ENCODE results near the gene CCL28.
"Not testable (repeated sequence)": the region's sequence is repeated elsewhere in the genome, so short reads cannot be mapped to it uniquely, and the experiment has no call there.

Gene CCL28

GRCh38 chr5:43425983-43426382, 13.8 kb upstream of the CCL28 start:
- H3K36me3 ChIP-seq: no peaks in the 10 kb centered on the region
- no peaks in the 10 kb centered on the region; the same call in 1 of the 2 replicates for H3K9me3 ChIP-seq
- no peak overlapping the region for H3K4me3 ChIP-seq
- no peaks in the 10 kb centered on the region for H4K20me1 ChIP-seq
- H3K4me2 ChIP-seq: no peak overlapping the region
- H3K27me3 ChIP-seq: no peaks in the 10 kb centered on the region
- no peak overlapping the region for H3K27ac ChIP-seq
- TF ChIP-seq Cebpa-rat (IDR thresholded peaks at IDR 0.05): no peak
- 0 out of 2 replicates have a peak, but pooled peaks cover 3% of the 10 kb centered on the region for H3K4me1 ChIP-seq
- H3K9ac ChIP-seq: no peak overlapping the region

GRCh38 chr5:43423086-43423485, 10.9 kb upstream of the CCL28 start:
- H3K36me3 ChIP-seq, H3K4me1 ChIP-seq: not testable (repeated sequence)

GRCh38 chr5:43422143-43422542, 10.0 kb upstream of the CCL28 start:
- H3K27ac ChIP-seq: no peak overlapping the region
- TF ChIP-seq Cebpa-rat (IDR thresholded peaks at IDR 0.05): no peak
- H3K4me3 ChIP-seq: no peak overlapping the region
- no peaks in the 10 kb centered on the region for H3K9me3 ChIP-seq
- H3K4me2 ChIP-seq: no peak overlapping the region
- H3K36me3 ChIP-seq: no peaks in the 10 kb centered on the region
- no peak overlapping the region for H3K9ac ChIP-seq
- H3K27me3 ChIP-seq: no peaks in the 10 kb centered on the region
- no peaks in the 10 kb centered on the region for H3K4me1 ChIP-seq
- H4K20me1 ChIP-seq: no peaks in the 10 kb centered on the region

More at GRCh38 chr5:43423086-43423485, 10.9 kb upstream of the CCL28 start:
- H3K4me3 ChIP-seq, H3K4me2 ChIP-seq, H3K27me3 ChIP-seq, H3K9ac ChIP-seq, H4K20me1 ChIP-seq, H3K27ac ChIP-seq, H3K9me3 ChIP-seq: not testable (repeated sequence)

GRCh38 chr5:43421450-43422133, 9.4 kb upstream of the CCL28 start:
- H3K4me1 ChIP-seq: no peaks in the 10 kb centered on the region
- no peak overlapping the region for H3K27ac ChIP-seq
- no peak for TF ChIP-seq Cebpa-rat (IDR thresholded peaks at IDR 0.05)
- no peak overlapping the region for H3K4me2 ChIP-seq
- H3K27me3 ChIP-seq: no peaks in the 10 kb centered on the region
- no peaks in the 10 kb centered on the region for H4K20me1 ChIP-seq
- no peaks in the 10 kb centered on the region for H3K9me3 ChIP-seq
- H3K36me3 ChIP-seq: no peaks in the 10 kb centered on the region
- H3K9ac ChIP-seq: no peak overlapping the region
- no peak overlapping the region for H3K4me3 ChIP-seq

- no peaks in the 10 kb centered on the region for H3K36me3 ChIP-seq
- no peak overlapping the region for H3K9ac ChIP-seq
- no peak overlapping the region for H3K27ac ChIP-seq
Observed at GRCh38 chr5:43420241-43420640, 8.1 kb upstream of the CCL28 start.

GRCh38 chr5:43418561-43418960, 6.4 kb upstream of the CCL28 start:
- H3K4me3 ChIP-seq: no peak overlapping the region
- no peaks in the 10 kb centered on the region for H3K27me3 ChIP-seq
- no peaks in the 10 kb centered on the region for H3K9me3 ChIP-seq
- H3K4me1 ChIP-seq: no peaks in the 10 kb centered on the region
- H3K4me2 ChIP-seq: no peak overlapping the region
- H3K9ac ChIP-seq: no peak overlapping the region
- TF ChIP-seq Cebpa-rat (IDR thresholded peaks at IDR 0.05): no peak
- no peaks in the 10 kb centered on the region for H3K36me3 ChIP-seq
- no peak overlapping the region for H3K27ac ChIP-seq
- no peaks in the 10 kb centered on the region for H4K20me1 ChIP-seq

More at GRCh38 chr5:43420241-43420640, 8.1 kb upstream of the CCL28 start:
- H3K9me3 ChIP-seq: no peaks in the 10 kb centered on the region
- H3K4me2 ChIP-seq: no peak overlapping the region
- TF ChIP-seq Cebpa-rat (IDR thresholded peaks at IDR 0.05): no peak
- H3K27me3 ChIP-seq: no peaks in the 10 kb centered on the region
- no peak overlapping the region for H3K4me3 ChIP-seq
- no peaks in the 10 kb centered on the region for H4K20me1 ChIP-seq
- no peaks in the 10 kb centered on the region for H3K4me1 ChIP-seq

GRCh38 chr5:43416803-43417394, 4.7 kb upstream of the CCL28 start:
- no peak overlapping the region for H3K27ac ChIP-seq

GRCh38 chr5:43415935-43416802, 4.0 kb upstream of the CCL28 start:
- no peak overlapping the region for H3K4me2 ChIP-seq
- no peaks in the 10 kb centered on the region for H3K36me3 ChIP-seq
- no peaks in the 10 kb centered on the region for H3K27me3 ChIP-seq
- no peaks in the 10 kb centered on the region for H4K20me1 ChIP-seq
- no peak overlapping the region for H3K4me3 ChIP-seq
- H3K4me1 ChIP-seq: no peaks in the 10 kb centered on the region
- H3K9me3 ChIP-seq: no peaks in the 10 kb centered on the region
- no peak overlapping the region for H3K27ac ChIP-seq
- no peak for TF ChIP-seq Cebpa-rat (IDR thresholded peaks at IDR 0.05)
- H3K9ac ChIP-seq: no peak overlapping the region

More at GRCh38 chr5:43416803-43417394, 4.7 kb upstream of the CCL28 start:
- no peak overlapping the region for H3K4me2 ChIP-seq
- no peaks in the 10 kb centered on the region for H3K27me3 ChIP-seq
- no peak overlapping the region for H3K4me3 ChIP-seq
- H3K9ac ChIP-seq: no peak overlapping the region
- no peak for TF ChIP-seq Cebpa-rat (IDR thresholded peaks at IDR 0.05)
- no peaks in the 10 kb centered on the region for H4K20me1 ChIP-seq
- no peaks in the 10 kb centered on the region for H3K36me3 ChIP-seq
- H3K9me3 ChIP-seq: no peaks in the 10 kb centered on the region
- H3K4me1 ChIP-seq: no peaks in the 10 kb centered on the region

GRCh38 chr5:43413966-43414365, 1.8 kb upstream of the CCL28 start:
- no peak overlapping the region for H3K4me2 ChIP-seq
- H3K27me3 ChIP-seq: no peaks in the 10 kb centered on the region
- H3K27ac ChIP-seq: no peak overlapping the region
- no peaks in the 10 kb centered on the region for H3K9me3 ChIP-seq
- no peak overlapping the region for H3K4me3 ChIP-seq
- H3K4me1 ChIP-seq: no peaks in the 10 kb centered on the region
- H3K9ac ChIP-seq: no peak overlapping the region
- TF ChIP-seq Cebpa-rat (IDR thresholded peaks at IDR 0.05): no peak
- no peaks in the 10 kb centered on the region for H4K20me1 ChIP-seq
- H3K36me3 ChIP-seq: no peaks in the 10 kb centered on the region

- TF ChIP-seq Cebpa-rat (IDR thresholded peaks at IDR 0.05): no peak
- H3K4me2 ChIP-seq: no peak overlapping the region
- H3K4me1 ChIP-seq: no peaks in the 10 kb centered on the region
- no peaks in the 10 kb centered on the region for H4K20me1 ChIP-seq
- no peaks in the 10 kb centered on the region for H3K9me3 ChIP-seq
- no peak overlapping the region for H3K9ac ChIP-seq
- H3K4me3 ChIP-seq: no peak overlapping the region
- H3K27me3 ChIP-seq: no peaks in the 10 kb centered on the region
- no peaks in the 10 kb centered on the region for H3K36me3 ChIP-seq
- no peak overlapping the region for H3K27ac ChIP-seq
Observed at GRCh38 chr5:43412644-43413043, 453 bp upstream of the CCL28 start.
